ENCODE results near the gene HOXB5. TPM values are rescaled to one million over a fixed set of nuclear protein-coding genes. Genes with fewer than 3 reads are reported as not detected.

HOXB5 gene
- polyA plus RNA-seq (2013, experiment 1 of 2): 15.0 TPM
- polyA plus RNA-seq (2013, experiment 2 of 2): 14.1 TPM

GRCh38 chr17:48593126-48593829 lies at the start of gene HOXB5:
HOXB5 (minus strand) TSS chr17:48593779; CDS start chr17:48593682, 97 bp downstream.
- Histone ChIP-seq H2AFZ (ENCODE audit: low read depth, low read length) (no peak within 1 kb of the TSS), H2BK5ac (ENCODE audit: low read depth, low read length, poor library complexity, severe bottlenecking) (peak within 1 kb of the TSS; percentile 39), H3K4me3 (ENCODE audit: insufficient read depth in 1 of 2, low read depth in 1 of 2, low read length in 2 of 2) (peak within 1 kb of the TSS; percentile 55 to 80), H2BK120ac (ENCODE audit: low read depth, low read length) (peak within 1 kb of the TSS; percentile 89), H3K4me1 (ENCODE audit: control insufficient read depth, insufficient read depth, low read depth, low read length) (peaks cover 44% of the 10 kb centered on the region), H2BK15ac (ENCODE audit: low read depth, poor library complexity, severe bottlenecking) (peak within 1 kb of the TSS; percentile 83), H3K36me3 (ENCODE audit: control insufficient read depth in 1 of 2, insufficient read depth in 2 of 2, low read depth in 1 of 2, low read length in 2 of 2) (peaks cover 31 to 34% of the 10 kb centered on the region in 2 experiments), H2BK12ac (ENCODE audit: low read length in 2 of 2) (peak within 1 kb of the TSS; percentile 80 to 86), H3K23ac (ENCODE audit: low read length in 2 of 2) (peak within 1 kb of the TSS; percentile 81 to 100), H3K79me1 (replicated peaks; ENCODE audit: low read length, poor library complexity, severe bottlenecking) (peaks cover 4% of the 10 kb centered on the region), H3K14ac (ENCODE audit: low read length in 2 of 2) (peak within 1 kb of the TSS; percentile 44 to 98), H3K4ac (ENCODE audit: low read depth in 1 of 2, low read length in 2 of 2) (peak within 1 kb of the TSS; percentile 88 to 92), H3K27me3 (ENCODE audit: control insufficient read depth in 1 of 2, insufficient read depth in 1 of 2, low read length in 2 of 2) (no peaks in the 10 kb centered on the region), H3K4me2 (ENCODE audit: low read length, poor library complexity, severe bottlenecking) (peak within 1 kb of the TSS; percentile 92), H2AK5ac (ENCODE audit: low read length, severe bottlenecking) (peak within 1 kb of the TSS; percentile 79), H3K27ac (ENCODE audit: low read length, poor library complexity, severe bottlenecking) (peak within 1 kb of the TSS; percentile 90), H3K9me3 (ENCODE audit: control insufficient read depth, low read length) (no peaks in the 10 kb centered on the region), H4K8ac (ENCODE audit: low read length) (peak within 1 kb of the TSS; percentile 87), H3K9ac (ENCODE audit: low read length) (peak within 1 kb of the TSS; percentile 98), H4K91ac (ENCODE audit: low read length) (peak within 1 kb of the TSS; percentile 99), H3K18ac (ENCODE audit: low read depth in 1 of 2, low read length in 2 of 2) (peak within 1 kb of the TSS; percentile 97 to 99)
- under 1% methylated on average over 50 of the region's 50 CpGs for WGBS
- DNase-seq: no peak

GRCh38 chr17:48642843-48643696 lies 49.5 kb upstream of the HOXB5 start:
- peak overlapping the region; percentile 80 for H2BK15ac ChIP-seq (ENCODE audit: low read depth, poor library complexity, severe bottlenecking)
- H4K8ac ChIP-seq (ENCODE audit: low read length): peak overlapping the region; percentile 59
- H3K79me1 ChIP-seq (replicated peaks; ENCODE audit: low read length, poor library complexity, severe bottlenecking): no peaks in the 10 kb centered on the region
- peaks cover 18% of the 10 kb centered on the region for H3K4me1 ChIP-seq (ENCODE audit: control insufficient read depth, insufficient read depth, low read depth, low read length)
- H2AK5ac ChIP-seq (ENCODE audit: low read length, severe bottlenecking): no peak overlapping the region
- H3K27me3 ChIP-seq (ENCODE audit: control insufficient read depth in 1 of 2, insufficient read depth in 1 of 2, low read length in 2 of 2): peaks cover 98 to 100% of the 10 kb centered on the region in 2 experiments
- no peak overlapping the region for H3K4me3 ChIP-seq (ENCODE audit: insufficient read depth in 1 of 2, low read depth in 1 of 2, low read length in 2 of 2)
- H3K4ac ChIP-seq (ENCODE audit: low read depth in 1 of 2, low read length in 2 of 2): peak overlapping the region; percentile 62 to 89
- H3K18ac ChIP-seq (ENCODE audit: low read depth in 1 of 2, low read length in 2 of 2): peak overlapping the region; percentile 60 to 89
- H3K27ac ChIP-seq (ENCODE audit: low read length, poor library complexity, severe bottlenecking): no peak overlapping the region
- no peak overlapping the region for H2BK5ac ChIP-seq (ENCODE audit: low read depth, low read length, poor library complexity, severe bottlenecking)
- no peak overlapping the region for H3K4me2 ChIP-seq (ENCODE audit: low read length, poor library complexity, severe bottlenecking)
- peak overlapping the region; percentile 96 for H4K91ac ChIP-seq (ENCODE audit: low read length)
- peak overlapping the region in 1 of 2 experiments; percentile 21 for H3K23ac ChIP-seq (ENCODE audit: low read length in 2 of 2)
- WGBS: 33% methylated on average over 16 of the region's 23 CpGs
- no peak for DNase-seq
- H2BK12ac ChIP-seq (ENCODE audit: low read length in 2 of 2): peak overlapping the region; percentile 21 to 39
- H3K9me3 ChIP-seq (ENCODE audit: control insufficient read depth, low read length): no peaks in the 10 kb centered on the region
- H2BK120ac ChIP-seq (ENCODE audit: low read depth, low read length): peak overlapping the region; percentile 79
- H2AFZ ChIP-seq (ENCODE audit: low read depth, low read length): no peak overlapping the region
- H3K9ac ChIP-seq (ENCODE audit: low read length): no peak overlapping the region
- H3K14ac ChIP-seq (ENCODE audit: low read length in 2 of 2): peak overlapping the region in 1 of 2 experiments; percentile 85
- H3K36me3 ChIP-seq (ENCODE audit: control insufficient read depth in 1 of 2, insufficient read depth in 2 of 2, low read depth in 1 of 2, low read length in 2 of 2): no peaks in the 10 kb centered on the region

- Histone ChIP-seq H2BK120ac (ENCODE audit: low read depth, low read length) (peak overlapping the region; percentile 88), H3K14ac (ENCODE audit: low read length in 2 of 2) (peak overlapping the region in 1 of 2 experiments; percentile 96), H3K27me3 (ENCODE audit: control insufficient read depth in 1 of 2, insufficient read depth in 1 of 2, low read length in 2 of 2) (peaks cover 98 to 99% of the 10 kb centered on the region in 2 experiments), H3K27ac (ENCODE audit: low read length, poor library complexity, severe bottlenecking) (no peak overlapping the region), H3K23ac (ENCODE audit: low read length in 2 of 2) (peak overlapping the region; percentile 21 to 76), H4K8ac (ENCODE audit: low read length) (peak overlapping the region; percentile 59), H3K4me3 (ENCODE audit: insufficient read depth in 1 of 2, low read depth in 1 of 2, low read length in 2 of 2) (no peak overlapping the region), H3K9ac (ENCODE audit: low read length) (no peak overlapping the region), H3K4me2 (ENCODE audit: low read length, poor library complexity, severe bottlenecking) (no peak overlapping the region), H2BK15ac (ENCODE audit: low read depth, poor library complexity, severe bottlenecking) (peak overlapping the region; percentile 80), H3K9me3 (ENCODE audit: control insufficient read depth, low read length) (no peaks in the 10 kb centered on the region), H3K4ac (ENCODE audit: low read depth in 1 of 2, low read length in 2 of 2) (peak overlapping the region; percentile 85 to 91), H2AK5ac (ENCODE audit: low read length, severe bottlenecking) (no peak overlapping the region), H4K91ac (ENCODE audit: low read length) (peak overlapping the region; percentile 96), H3K4me1 (ENCODE audit: control insufficient read depth, insufficient read depth, low read depth, low read length) (peaks cover 15% of the 10 kb centered on the region), H3K18ac (ENCODE audit: low read depth in 1 of 2, low read length in 2 of 2) (peak overlapping the region; percentile 7 to 89), H2BK5ac (ENCODE audit: low read depth, low read length, poor library complexity, severe bottlenecking) (no peak overlapping the region), H3K36me3 (ENCODE audit: control insufficient read depth in 1 of 2, insufficient read depth in 2 of 2, low read depth in 1 of 2, low read length in 2 of 2) (no peaks in the 10 kb centered on the region), H2AFZ (ENCODE audit: low read depth, low read length) (peak overlapping the region; percentile 37), H3K79me1 (replicated peaks; ENCODE audit: low read length, poor library complexity, severe bottlenecking) (no peaks in the 10 kb centered on the region), H2BK12ac (ENCODE audit: low read length in 2 of 2) (peak overlapping the region in 1 of 2 experiments; percentile 83)
- 9% methylated on average over 53 of the region's 58 CpGs for WGBS
- peak; percentile 76 for DNase-seq
Observed at GRCh38 chr17:48642059-48642842, 48.7 kb upstream of the HOXB5 start.
